IPS DF 4.7 (cell line): ENCODE data around the gene DAB2.

Experiments used
- DNase-seq: peaks from one replicate; pipeline ENCODE4 v3.0.0-alpha.2; 2013; ENCODE audit warnings: low spot score; ENCODE audit errors: extremely low read depth

Gene DAB2

DNA sequence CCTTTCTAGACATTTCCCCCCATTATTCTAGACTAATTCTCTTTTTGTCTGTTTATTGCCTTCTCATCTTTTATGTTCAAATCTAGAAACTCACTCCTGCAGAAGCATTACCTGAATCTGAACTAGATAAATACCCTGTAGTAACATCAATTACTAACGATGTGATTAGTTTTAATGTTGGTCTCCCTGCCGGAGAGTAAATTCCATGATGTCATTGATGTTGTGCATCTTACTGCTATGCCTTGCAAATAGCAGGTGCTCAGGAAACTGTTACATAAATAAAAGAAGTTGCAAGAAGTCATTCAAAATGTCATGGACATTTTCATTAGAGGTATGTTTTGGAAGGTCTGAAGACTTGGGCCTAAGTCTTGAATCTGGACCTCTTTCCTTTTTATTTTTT lies 37.5 kb downstream of the DAB2 start:
- no peak for DNase-seq

DNA sequence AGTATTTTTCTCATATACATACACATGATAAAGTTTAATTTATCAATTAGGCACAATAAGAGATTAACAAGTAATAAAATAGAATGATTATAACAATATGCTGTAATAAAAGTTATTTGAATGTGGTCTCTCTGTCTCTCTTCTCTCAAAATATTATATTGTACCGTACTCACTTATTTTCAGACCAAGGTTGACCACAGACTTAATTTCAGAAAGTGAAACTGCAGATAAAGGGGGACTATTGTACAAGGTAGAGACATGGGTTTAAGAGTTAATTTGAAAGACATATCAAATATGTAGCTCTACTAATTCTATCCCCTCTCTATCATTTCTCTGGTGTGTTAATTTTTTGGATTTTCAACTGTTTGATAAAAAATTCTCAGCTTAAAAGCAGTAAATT lies 40.5 kb downstream of the DAB2 start:
- no peak for DNase-seq

DNA sequence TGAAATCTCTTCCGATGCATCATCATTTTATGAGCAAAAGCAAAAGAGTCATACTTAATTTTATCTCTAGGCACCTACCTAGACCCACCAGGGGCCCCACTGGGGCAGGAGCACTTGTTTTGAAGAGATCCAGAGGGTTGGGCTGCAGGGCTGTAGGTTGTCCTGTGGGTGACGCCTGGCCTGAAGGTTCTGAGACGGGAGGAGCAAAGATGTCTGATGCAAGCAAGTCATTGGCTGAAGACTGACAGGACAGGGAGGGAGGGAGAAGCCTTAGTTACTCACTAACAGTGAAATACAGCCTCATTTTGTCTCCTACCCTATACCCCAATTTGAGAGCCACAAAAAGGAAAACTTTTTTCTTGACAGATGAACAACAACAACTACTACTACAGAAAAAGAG lies 43.4 kb downstream of the DAB2 start:
- DNase-seq: no peak

DNA sequence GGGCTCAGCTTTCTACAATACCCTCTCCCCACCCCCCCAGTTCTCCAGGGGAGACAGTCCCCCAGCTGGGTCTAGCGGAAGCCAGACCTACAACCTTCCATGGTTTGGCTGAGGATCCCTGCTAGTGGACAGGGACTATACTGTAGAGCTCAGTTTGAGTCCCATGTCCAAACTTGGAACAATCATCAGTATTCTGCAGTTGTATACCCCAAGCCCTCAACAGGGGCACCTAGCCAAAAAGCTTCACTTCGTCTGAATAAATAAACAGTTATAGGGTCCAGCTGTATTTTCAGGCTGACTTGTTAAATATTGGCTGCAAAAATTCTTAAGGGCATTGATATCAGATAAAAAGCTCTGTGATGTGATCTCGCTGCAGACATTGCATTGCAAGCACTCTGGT lies 45.1 kb downstream of the DAB2 start:
- DNase-seq: no peak

DNA sequence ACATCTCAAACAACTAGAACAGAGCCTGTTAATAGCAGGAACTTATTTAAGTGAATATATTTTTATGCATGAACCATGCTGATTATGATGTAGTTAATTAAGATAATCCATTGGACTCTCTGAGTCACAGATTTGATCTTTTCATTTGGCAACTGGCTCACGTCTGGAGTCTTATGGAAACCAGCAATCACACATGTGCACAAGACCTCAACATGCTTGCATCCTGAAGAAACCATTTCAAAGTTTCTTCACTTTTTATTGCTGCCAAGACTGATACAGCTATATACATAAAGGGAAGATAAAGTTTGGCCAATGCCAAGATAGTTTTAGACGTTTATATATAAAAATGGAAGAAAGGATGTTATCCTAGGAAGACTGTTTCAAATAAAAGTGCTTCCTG lies 47.2 kb downstream of the DAB2 start:
- DNase-seq: no peak

DNA sequence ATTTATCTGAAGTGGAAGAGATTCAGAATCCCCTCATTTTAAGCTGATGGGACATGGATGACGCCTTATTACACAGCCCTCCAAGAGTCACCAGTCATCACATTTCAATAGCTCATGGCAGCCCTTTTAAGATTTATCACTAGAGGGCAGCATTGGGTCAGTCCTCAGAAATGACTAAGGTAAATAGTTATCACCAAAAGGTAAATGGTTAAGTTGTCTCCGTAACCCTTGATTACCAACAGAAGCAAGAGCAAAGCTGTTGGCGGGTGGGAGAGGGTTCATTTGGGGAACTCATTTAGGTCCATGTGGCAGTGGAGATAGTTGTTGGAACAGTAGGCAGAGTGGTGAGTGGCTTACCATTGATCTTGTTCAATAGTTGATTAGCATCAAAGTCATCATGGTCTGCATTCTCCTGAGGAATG lies 48.5 kb downstream of the DAB2 start:
- peak; percentile 38 for DNase-seq

DNA sequence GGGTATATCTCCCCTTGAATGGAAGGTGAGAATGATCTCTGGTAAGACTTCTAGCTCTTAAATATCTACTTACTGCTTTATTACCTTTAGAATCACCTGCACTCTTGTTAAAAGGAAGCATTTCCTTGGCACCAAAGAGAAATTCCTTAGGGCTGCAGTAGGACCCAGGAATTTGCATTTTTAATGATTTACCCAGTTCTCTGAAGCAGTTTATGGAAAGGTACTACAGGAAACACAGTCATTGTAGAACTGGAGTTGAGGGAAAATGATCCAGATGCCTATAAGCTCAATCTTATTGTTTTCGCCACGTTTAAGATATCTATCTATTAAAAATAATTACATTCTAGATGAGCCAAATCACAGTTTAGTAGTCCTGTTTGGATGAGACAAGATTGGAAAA lies 51.0 kb downstream of the DAB2 start:
- no peak for DNase-seq

- DNase-seq: no peak
Measured at GRCh38 chr5:39371367-39371635, 53.5 kb downstream of the DAB2 start.

DNA sequence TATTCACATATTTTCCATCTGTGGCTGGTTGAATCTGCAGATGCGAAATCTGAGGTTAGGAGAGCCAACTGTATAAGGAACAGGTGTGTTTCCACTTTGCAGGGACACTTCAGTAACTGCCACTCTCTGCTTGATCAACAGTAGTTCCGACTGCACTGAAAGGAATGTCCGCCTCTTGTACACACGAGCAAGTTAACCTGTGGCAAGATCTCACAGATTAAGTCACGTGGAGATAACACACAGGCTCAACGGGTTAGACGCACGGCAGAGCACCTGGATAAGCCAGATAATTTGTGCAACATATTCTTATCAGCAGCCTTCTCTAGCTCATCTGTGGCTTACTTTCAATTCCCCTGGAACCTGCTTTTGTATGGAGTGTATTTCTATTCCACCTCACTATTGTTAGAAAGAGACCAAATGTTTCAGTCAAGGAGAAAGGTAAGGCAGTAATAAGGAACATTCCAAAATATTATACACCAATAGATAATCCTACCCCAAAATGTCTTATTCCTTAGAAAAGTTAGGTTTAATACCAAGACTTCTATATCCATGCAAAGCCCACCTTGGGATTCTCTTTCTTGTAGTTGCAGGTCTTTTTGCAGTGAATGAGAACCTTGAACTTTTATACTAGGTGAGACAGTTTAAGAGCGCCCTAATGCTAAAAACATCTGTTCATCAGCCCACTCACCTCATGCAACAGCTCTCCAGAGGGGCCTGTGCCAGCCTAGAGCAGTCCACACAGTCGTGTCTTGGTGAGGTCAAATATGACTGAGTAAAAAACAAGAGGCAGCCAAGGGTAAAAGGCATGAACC lies 54.0 kb downstream of the DAB2 start:
- no peak for DNase-seq

DNA sequence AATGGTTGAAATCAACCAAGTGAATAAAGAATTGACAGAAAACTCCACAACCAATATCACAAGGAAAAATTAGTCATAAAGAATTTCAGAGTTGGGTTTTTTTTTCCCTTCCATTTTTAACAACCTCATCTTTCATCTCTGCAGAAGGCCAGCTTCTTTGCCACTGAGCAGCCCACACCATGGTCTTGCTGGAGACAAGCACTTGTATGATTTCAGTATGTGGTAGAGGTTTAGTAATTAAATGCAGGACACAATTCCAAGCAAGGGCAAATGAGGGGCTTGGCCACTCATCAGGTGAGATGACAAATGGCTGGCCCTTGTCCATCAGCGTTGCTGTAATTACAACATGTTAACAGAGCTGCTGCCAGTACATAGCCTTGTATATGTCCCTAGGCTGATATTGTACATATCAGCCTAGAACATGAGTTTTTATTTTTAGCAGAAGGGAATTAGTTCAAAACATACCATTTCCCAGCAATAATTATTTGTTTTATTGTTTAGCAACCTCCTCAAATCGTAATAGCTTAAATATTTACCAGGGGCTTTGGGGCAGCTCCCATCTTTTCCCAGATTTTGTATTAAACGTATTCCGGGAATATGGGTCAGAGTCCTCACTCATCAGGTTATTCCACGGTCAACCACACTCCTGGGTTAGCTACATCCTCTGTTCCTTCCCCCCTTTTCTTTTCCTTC lies 55.5 kb downstream of the DAB2 start:
- DNase-seq: no peak

DNA sequence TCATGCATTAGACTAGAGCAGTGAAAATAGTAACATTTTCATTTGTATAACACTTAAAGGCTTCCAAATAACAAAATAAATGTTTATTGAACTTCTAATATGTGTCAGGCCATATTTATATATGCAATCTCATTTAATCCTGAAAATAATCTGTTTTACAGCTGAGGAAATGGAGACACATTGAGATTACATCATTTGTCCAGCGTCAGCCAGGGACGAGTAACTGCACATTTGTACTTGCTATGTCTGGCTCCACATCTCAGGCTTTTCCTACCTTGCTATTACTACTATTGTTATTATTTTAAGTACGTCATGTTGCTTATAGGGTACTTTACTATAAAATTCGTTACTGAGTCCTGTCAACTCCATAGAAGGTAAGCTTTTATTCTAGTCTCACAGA lies 56.7 kb downstream of the DAB2 start:
- DNase-seq: no peak

DNA sequence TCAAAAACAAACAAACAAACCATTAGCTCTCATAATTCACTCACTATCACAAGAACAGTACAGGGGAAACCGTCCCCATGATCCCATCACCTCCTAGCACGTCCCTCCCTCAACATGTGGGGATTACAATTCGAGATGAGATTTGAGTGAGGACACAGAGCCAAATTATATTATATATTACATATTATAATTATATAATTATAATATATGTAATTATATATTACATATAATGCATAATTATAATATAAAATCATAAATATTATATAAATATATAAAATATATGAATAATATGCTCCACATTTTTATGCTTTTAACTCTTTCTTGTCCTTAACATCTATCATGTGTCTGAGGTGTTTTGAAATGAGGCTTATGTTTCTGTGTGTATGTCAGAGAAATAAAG lies 57.1 kb downstream of the DAB2 start:
- no peak for DNase-seq

DNA sequence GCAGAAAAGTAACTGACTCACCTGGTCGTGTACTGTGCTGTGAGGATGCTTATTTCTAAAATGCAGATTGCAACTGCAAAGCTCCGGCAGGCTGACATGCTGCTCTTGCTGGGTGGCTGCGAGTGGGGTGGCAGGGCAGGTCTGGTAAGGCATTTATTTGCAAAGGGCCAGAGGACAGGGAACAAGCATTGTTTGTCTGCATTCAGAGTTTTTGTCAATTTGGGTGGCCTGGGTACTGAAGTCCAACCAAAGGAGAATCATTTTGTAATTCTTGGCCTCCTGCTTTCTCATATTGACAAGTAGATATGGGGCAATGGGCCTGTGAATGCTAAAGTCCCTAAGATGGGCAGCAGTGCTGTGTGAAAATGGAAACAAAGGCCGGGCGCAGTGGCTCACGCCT lies 60.4 kb downstream of the DAB2 start, which contains the start of gene C9:
C9 (minus strand) TSS at position 129 of the 400 bp plus-strand sequence; CDS start at position 98, 31 bp downstream.
- no peak for DNase-seq

DNA sequence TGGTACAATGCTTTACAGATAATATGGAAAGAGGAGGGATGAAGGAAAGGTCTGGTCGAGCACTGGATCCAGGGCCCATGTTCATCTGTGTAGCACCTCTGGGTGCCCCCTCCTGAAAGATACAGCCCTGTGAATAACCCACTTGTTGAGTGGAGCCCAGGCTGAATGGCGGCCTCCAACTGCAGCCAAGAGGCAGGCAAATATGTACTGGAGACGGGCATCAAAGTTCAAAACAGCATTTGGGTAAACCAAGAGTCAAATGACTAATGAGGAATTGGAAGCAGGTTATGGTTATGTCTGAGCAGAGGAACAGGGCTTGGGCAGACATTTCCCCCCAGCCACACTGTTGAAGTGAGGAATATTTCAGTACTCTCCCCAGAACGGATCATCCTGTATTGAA lies 61.6 kb downstream of the DAB2 start:
- DNase-seq: no peak

DNA sequence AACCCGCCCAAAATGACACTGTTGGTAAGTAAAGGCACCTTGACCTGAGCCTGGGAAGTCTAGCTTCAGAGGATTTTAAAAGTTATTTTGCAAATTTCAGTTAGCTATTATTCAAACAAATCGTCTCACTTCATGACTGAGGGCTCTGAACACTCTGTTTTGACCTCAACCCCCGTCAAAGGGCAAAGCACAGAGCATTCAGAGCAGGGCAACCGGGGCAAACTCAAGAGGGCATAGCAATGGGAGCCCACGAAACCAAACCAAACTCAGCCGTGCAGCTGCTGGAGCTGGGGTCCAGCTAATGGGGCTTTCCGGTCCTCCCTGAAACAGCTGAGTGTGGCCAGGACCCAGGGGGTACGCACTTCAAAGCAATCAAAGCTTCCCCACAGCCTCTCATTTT lies 62.1 kb downstream of the DAB2 start:
- no peak for DNase-seq

- DNase-seq: no peak
Measured at GRCh38 chr5:39361306-39361705, 63.5 kb downstream of the DAB2 start.

GRCh38 chr5:39360471-39361111 lies 64.2 kb downstream of the DAB2 start:
- no peak for DNase-seq

DNA sequence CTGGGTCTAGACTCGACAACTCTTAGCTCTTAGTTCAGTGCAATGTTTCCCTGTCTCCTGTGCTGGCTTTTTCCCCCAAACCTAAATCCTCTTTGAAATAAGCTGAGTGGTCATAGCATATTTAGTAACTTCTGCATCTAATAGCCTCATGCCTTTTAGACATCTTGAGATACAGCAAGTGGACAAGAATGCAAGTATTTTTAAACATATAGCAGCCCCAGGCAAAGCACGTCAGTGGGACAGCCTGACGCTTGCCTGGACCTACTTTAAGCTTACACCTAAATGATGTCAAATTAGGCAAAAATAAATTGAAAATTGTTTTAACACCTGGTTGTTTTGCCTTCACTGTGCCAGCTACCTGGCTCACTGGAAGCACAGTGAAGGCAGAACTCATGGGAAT lies 68.5 kb downstream of the DAB2 start:
- no peak for DNase-seq

DNA sequence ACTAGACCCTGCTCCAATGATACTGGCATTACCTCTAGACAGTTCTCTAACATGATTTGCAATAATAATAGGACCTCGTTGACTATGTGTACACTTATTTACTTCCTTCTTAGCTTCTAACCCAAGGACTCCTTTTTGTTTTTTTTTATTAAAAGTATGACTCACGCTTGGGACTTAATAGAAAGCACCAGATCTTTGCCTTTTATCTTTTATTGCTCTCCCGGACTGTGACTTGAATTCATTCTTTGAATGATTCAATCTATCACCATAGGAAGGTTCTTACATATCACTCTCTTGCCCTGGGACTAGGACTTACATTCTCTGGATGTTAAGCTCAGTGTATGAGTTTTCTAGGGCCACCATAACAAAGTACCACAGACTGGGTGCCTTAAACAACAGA lies 69.5 kb downstream of the DAB2 start:
- no peak for DNase-seq

DNA sequence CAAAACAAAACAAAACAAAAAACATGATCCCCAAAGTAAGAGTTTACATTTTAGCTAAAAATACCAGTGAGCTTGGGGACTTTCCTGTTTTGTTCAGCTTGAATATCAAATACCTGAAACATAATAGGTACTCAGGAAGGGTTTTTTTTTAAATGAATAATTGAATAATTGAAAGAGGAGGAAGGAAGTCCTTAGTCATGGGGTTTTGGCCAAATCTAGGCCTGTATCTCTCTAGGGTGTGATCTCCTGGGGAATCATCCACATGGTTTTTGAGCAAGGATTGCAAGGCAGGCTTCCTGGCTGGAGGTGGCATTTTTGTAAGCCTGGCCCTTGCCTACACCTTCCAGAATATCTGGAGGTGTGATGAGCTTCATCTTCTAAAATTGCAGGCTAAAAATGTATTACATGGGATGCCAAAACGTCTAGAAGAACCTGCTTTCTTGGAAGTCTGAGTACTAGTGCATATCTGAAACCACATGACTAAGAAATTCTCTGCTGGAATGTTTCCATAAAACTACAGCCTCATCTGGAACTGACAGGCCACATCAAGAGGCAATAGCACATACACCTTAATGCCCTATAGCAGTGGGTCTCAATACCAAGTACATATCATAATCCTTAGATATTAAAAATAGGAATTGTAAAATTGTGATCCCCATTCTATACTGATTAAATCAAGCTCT lies 70.9 kb downstream of the DAB2 start:
- DNase-seq: no peak

DNA sequence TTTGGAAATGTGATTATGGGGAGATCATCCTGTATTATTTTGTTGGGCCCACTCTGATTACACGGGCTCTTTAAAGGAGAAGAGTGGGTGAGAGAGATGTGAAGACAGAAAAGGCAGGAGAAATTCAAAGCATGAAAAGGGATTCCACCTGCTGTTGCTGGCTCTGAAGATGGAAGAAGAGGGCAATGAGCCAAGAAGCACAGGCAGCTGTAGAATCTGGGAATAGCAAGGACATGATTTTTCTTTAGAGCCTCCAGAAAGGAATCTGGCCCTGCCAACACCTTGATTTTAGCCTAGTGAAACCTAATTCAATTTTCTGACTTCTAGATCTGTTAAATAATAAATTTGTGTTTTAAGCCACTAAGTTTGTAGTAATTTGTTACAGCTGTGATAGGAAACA lies 71.8 kb downstream of the DAB2 start:
- DNase-seq: no peak

- no peak for DNase-seq
Measured at GRCh38 chr5:39352170-39352569, 72.6 kb downstream of the DAB2 start.
